WTC11 (cell line): Measurements from ENCODE around the gene PDAP1. TPM values are rescaled to one million over a fixed set of nuclear protein-coding genes. Genes with fewer than 3 reads are reported as not detected.

Source experiments
- ATAC-seq: fragments of 200-7000 bp; cut with Tn5 transposase; 2 replicates; pipeline ENCODE4 v1.10.0; 2021; ENCODE audit warnings: mild to moderate bottlenecking, moderate library complexity
- CTCF ChIA-PET: fragments of 300-600 bp; sonication (Branson Sonifier 250); formaldehyde crosslinking; loops from one replicate; lab custom pipeline; 2021; ENCODE audit warnings: antibody characterized with exemption; lab: Charles Lee
- POLR2A ChIA-PET: fragments of 350-600 bp; sonication (Branson Sonifier 250); formaldehyde crosslinking; loops from one replicate; lab custom pipeline; 2021; ENCODE audit warnings: antibody characterized with exemption; lab: Charles Lee
- DNase-seq: peaks from one replicate; pipeline ENCODE4 v3.0.0; 2021; ENCODE audit warnings: low spot score
- H3K27ac Mint-ChIP-seq: 2 replicates; pipeline ENCODE4 v1.8.0; 2021; ENCODE audit warnings: mixed read lengths
- H3K27me3 Mint-ChIP-seq: 2 replicates; pipeline ENCODE4 v1.8.0; 2021; ENCODE audit warnings: low read depth, mild to moderate bottlenecking, moderate library complexity, mixed read lengths
- H3K36me3 Mint-ChIP-seq: 2 replicates; pipeline ENCODE4 v1.8.0; 2021; ENCODE audit warnings: mixed read lengths
- H3K4me1 Mint-ChIP-seq: 2 replicates; pipeline ENCODE4 v1.8.0; 2022; ENCODE audit warnings: mixed read lengths
- H3K4me3 Mint-ChIP-seq: 2 replicates; pipeline ENCODE4 v1.8.0; 2021; ENCODE audit warnings: mild to moderate bottlenecking, moderate library complexity, mixed read lengths
- H3K9me3 Mint-ChIP-seq: 2 replicates; pipeline ENCODE4 v1.8.0; 2021; ENCODE audit warnings: mixed read lengths
- ATF1 ChIP-seq: sonication (generic); formaldehyde crosslinking; IDR thresholded peaks from 2 replicates; pipeline ENCODE4 v1.8.1; 2023; ENCODE audit warnings: mild to moderate bottlenecking, moderate library complexity, missing genetic modification reagents
- ELF4 ChIP-seq: sonication (generic); formaldehyde crosslinking; IDR thresholded peaks from 2 replicates; pipeline ENCODE4 v1.8.1; 2022; ENCODE audit warnings: low read depth, mild to moderate bottlenecking, moderate library complexity, missing genetic modification reagents
- FOXK1 ChIP-seq: sonication (generic); formaldehyde crosslinking; IDR thresholded peaks from 2 replicates; pipeline ENCODE4 v1.8.0; 2022; ENCODE audit warnings: mild to moderate bottlenecking, moderate library complexity, missing genetic modification reagents
- FOXP1 ChIP-seq: sonication (generic); formaldehyde crosslinking; IDR thresholded peaks from 2 replicates; pipeline ENCODE4 v1.8.0; 2022; ENCODE audit warnings: missing genetic modification reagents, mild to moderate bottlenecking, moderate library complexity, borderline replicate concordance
- GRHL2 ChIP-seq: fragments of 250-450 bp; sonication (Bioruptor Pico); IDR thresholded peaks from 2 replicates; pipeline ENCODE4 v1.8.0; 2022; ENCODE audit warnings: mild to moderate bottlenecking, moderate library complexity; ENCODE audit not compliant: insufficient replicate concordance, severe bottlenecking
- GTF2I ChIP-seq: fragments of 250-450 bp; sonication (Bioruptor Pico); conservative IDR thresholded peaks from 2 replicates; pipeline ENCODE4 v1.4.0; 2021; ENCODE audit warnings: mild to moderate bottlenecking
- HMGXB4 ChIP-seq: sonication (generic); formaldehyde crosslinking; IDR thresholded peaks from 2 replicates; pipeline ENCODE4 v1.8.1; 2023; ENCODE audit warnings: mild to moderate bottlenecking, moderate library complexity, missing genetic modification reagents
- JUN ChIP-seq: sonication (generic); formaldehyde crosslinking; IDR thresholded peaks from 2 replicates; pipeline ENCODE4 v1.8.0; 2023; ENCODE audit warnings: mild to moderate bottlenecking, missing genetic modification reagents
- KAT7 ChIP-seq: sonication (generic); formaldehyde crosslinking; IDR thresholded peaks from 2 replicates; pipeline ENCODE4 v1.8.1; 2023; ENCODE audit warnings: missing genetic modification reagents, mild to moderate bottlenecking, borderline replicate concordance
- OVOL2 ChIP-seq: fragments of 250-450 bp; sonication (Bioruptor Pico); IDR thresholded peaks from 2 replicates; pipeline ENCODE4 v1.9.0; 2021; ENCODE audit warnings: mild to moderate bottlenecking, borderline replicate concordance
- STAT6 ChIP-seq: sonication (generic); formaldehyde crosslinking; conservative IDR thresholded peaks from 2 replicates; pipeline ENCODE4 v1.8.1; 2023; ENCODE audit warnings: mild to moderate bottlenecking, low read depth, missing genetic modification reagents, moderate library complexity
- TEAD1 ChIP-seq: sonication (generic); formaldehyde crosslinking; IDR thresholded peaks from 2 replicates; pipeline ENCODE4 v1.8.0; 2022; ENCODE audit warnings: mild to moderate bottlenecking, missing genetic modification reagents
- TEAD4 ChIP-seq: sonication (generic); formaldehyde crosslinking; IDR thresholded peaks from 2 replicates; pipeline ENCODE4 v1.8.0; 2022; ENCODE audit warnings: mild to moderate bottlenecking, missing genetic modification reagents
- TP53 ChIP-seq: sonication (generic); formaldehyde crosslinking; IDR thresholded peaks from 2 replicates; pipeline ENCODE4 v1.8.1; 2023; ENCODE audit warnings: mild to moderate bottlenecking, missing genetic modification reagents
- ZNF219 ChIP-seq: sonication (generic); formaldehyde crosslinking; IDR thresholded peaks from 2 replicates; pipeline ENCODE4 v1.8.0; 2023; ENCODE audit warnings: missing genetic modification reagents, mild to moderate bottlenecking, borderline replicate concordance
- ZNF396 ChIP-seq: fragments of 250-450 bp; sonication (Bioruptor Pico); IDR thresholded peaks from 2 replicates; pipeline ENCODE4 v1.8.0; 2021; ENCODE audit warnings: mild to moderate bottlenecking, moderate library complexity, borderline replicate concordance
- ZNF671 ChIP-seq: fragments of 250-450 bp; sonication (Bioruptor Pico); IDR thresholded peaks from 2 replicates; pipeline ENCODE4 v1.8.0; 2021; ENCODE audit warnings: mild to moderate bottlenecking
- total RNA-seq: library from RNA; stranded (reverse); gene quantifications from 3 replicates; pipeline ENCODE4 v1.2.3, GENCODE V29; 2021
- TF ChIP-seq, protein P1 (sequence below): sonication (generic); formaldehyde crosslinking; IDR thresholded peaks from 2 replicates; pipeline ENCODE4 v1.8.0; 2022; ENCODE audit warnings: missing genetic modification reagents
- TF ChIP-seq, protein P2 (sequence below): fragments of 250-450 bp; sonication (Bioruptor Pico); IDR thresholded peaks from 2 replicates; pipeline ENCODE4 v1.8.0; 2021; ENCODE audit warnings: mild to moderate bottlenecking
- TF ChIP-seq, protein P3 (sequence below): sonication (generic); formaldehyde crosslinking; IDR thresholded peaks from 2 replicates; pipeline ENCODE4 v1.8.0; 2022; ENCODE audit warnings: mild to moderate bottlenecking, missing genetic modification reagents
- TF ChIP-seq, protein P4 (sequence below): sonication (generic); formaldehyde crosslinking; IDR thresholded peaks from 2 replicates; pipeline ENCODE4 v1.8.1; 2022; ENCODE audit warnings: low read depth, missing genetic modification reagents, borderline replicate concordance

The PDAP1 gene
- total RNA-seq, 1 experiment from 2014 or later: 177 TPM

GRCh38 chr7:99383203-99383602 is 25.2 kb downstream of the PDAP1 start (continued):
- TF ChIP-seq, protein P1, sequence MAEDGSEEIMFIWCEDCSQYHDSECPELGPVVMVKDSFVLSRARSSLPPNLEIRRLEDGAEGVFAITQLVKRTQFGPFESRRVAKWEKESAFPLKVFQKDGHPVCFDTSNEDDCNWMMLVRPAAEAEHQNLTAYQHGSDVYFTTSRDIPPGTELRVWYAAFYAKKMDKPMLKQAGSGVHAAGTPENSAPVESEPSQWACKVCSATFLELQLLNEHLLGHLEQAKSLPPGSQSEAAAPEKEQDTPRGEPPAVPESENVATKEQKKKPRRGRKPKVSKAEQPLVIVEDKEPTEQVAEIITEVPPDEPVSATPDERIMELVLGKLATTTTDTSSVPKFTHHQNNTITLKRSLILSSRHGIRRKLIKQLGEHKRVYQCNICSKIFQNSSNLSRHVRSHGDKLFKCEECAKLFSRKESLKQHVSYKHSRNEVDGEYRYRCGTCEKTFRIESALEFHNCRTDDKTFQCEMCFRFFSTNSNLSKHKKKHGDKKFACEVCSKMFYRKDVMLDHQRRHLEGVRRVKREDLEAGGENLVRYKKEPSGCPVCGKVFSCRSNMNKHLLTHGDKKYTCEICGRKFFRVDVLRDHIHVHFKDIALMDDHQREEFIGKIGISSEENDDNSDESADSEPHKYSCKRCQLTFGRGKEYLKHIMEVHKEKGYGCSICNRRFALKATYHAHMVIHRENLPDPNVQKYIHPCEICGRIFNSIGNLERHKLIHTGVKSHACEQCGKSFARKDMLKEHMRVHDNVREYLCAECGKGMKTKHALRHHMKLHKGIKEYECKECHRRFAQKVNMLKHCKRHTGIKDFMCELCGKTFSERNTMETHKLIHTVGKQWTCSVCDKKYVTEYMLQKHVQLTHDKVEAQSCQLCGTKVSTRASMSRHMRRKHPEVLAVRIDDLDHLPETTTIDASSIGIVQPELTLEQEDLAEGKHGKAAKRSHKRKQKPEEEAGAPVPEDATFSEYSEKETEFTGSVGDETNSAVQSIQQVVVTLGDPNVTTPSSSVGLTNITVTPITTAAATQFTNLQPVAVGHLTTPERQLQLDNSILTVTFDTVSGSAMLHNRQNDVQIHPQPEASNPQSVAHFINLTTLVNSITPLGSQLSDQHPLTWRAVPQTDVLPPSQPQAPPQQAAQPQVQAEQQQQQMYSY: no peak
- no peak for TF ChIP-seq HMGXB4 (CRISPR knock-in tag)
- no peak for TF ChIP-seq GRHL2 (CRISPR knock-in tag)
- TF ChIP-seq KAT7 (CRISPR knock-in tag): no peak
- no peak for TF ChIP-seq ELF4 (CRISPR knock-in tag)
- TF ChIP-seq, protein P2, sequence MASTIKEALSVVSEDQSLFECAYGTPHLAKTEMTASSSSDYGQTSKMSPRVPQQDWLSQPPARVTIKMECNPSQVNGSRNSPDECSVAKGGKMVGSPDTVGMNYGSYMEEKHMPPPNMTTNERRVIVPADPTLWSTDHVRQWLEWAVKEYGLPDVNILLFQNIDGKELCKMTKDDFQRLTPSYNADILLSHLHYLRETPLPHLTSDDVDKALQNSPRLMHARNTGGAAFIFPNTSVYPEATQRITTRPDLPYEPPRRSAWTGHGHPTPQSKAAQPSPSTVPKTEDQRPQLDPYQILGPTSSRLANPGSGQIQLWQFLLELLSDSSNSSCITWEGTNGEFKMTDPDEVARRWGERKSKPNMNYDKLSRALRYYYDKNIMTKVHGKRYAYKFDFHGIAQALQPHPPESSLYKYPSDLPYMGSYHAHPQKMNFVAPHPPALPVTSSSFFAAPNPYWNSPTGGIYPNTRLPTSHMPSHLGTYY (CRISPR knock-in tag): no peak
- TF ChIP-seq STAT6 (CRISPR knock-in tag): no peak
- TF ChIP-seq ATF1 (CRISPR knock-in tag): no peak
- TF ChIP-seq, protein P3, sequence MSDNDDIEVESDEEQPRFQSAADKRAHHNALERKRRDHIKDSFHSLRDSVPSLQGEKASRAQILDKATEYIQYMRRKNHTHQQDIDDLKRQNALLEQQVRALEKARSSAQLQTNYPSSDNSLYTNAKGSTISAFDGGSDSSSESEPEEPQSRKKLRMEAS (CRISPR knock-in tag): no peak

DNA sequence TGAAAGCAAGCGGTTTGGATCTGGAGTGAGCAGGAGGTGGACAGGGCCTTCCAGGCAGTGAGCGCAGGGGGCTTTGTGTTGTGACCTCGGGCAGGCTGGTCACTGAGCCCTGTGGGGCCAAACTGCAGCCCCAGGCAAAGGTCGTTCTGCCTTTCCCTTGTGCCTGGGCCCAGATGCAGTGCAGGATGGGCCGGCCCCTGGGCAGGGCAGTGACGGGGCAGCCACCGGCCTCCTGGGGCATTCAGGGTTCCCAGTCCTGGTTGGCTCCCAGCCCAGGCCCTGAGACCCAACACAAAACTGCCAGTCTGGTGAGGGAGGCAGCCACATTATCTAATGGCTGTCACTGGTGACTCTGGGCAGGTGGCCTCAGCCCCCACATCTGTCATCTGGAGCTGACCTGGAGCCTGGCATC is 26.7 kb downstream of the PDAP1 start:
- Mint-ChIP-seq H3K27me3 (no peaks in the 10 kb centered on the region), H3K36me3 (peaks cover 15% of the 10 kb centered on the region), H3K27ac (no peak overlapping the region), H3K4me3 (no peak overlapping the region), H3K9me3 (no peaks in the 10 kb centered on the region), H3K4me1 (peaks cover 11% of the 10 kb centered on the region)
- ATAC-seq (no peak), DNase-seq (no peak)
- POLR2A ChIA-PET: no interaction called here
- peak; percentile 45; the same call in 1 of the 2 replicates for TF ChIP-seq FOXP1 (CRISPR knock-in tag)
- no peak for TF ChIP-seq ZNF219 (CRISPR knock-in tag)
- CTCF ChIA-PET: interaction anchor here (0.9 kb wide), 1 partner anchor 508 kb away, joined by 4 read pairs; no protein-coding TSS in a partner anchor

DNA sequence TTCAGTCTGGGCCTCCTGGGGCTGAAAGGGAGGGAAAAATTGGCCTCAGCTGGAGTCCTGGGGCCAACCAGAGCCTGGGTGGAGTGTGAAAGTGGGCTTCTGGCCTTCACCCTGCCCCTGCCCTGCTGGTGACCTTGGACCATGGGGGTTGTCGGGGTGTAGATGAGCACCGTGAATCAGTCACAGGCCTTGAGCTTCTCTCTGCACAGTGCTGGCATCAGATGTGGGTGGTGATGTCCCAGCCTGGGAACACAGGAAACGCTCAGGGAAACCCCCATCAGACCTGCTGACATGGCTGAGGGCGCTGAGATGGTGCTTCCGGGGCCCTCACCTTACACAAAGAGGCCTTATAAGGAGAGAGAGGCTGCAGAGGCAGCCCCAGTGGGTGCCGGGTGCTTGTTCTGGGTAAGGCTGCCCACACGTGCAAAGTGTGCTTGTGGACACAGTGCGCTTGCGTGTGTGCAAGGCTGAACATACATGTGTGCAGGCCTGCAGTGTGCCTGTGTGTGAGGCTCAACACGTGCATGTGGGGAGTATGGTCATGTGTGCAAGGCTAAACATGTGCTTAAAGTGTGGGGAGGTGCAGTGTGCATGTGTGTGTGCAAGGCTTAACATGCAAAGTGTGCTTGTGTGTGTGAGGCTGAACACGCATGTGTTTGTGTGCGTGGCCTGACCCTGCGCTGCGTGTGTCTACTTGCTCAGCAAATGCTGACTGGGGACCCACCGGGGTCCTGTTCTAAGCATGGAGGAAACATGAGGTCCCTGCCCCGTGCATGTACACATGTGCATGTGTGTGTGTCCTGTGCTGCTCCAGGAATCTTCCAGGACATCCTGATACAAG is 27.4 kb downstream of the PDAP1 start:
- DNase-seq (no peak), ATAC-seq (no peak)
- no peaks in the 10 kb centered on the region for H3K9me3 Mint-ChIP-seq
- H3K27ac Mint-ChIP-seq: 0 out of 2 replicates have a peak overlapping the region, but pooled peaks have one; percentile 53
- peaks cover 14% of the 10 kb centered on the region for H3K36me3 Mint-ChIP-seq
- ChIA-PET POLR2A (no interaction called here), CTCF (no interaction called here)
- no peaks in the 10 kb centered on the region for H3K27me3 Mint-ChIP-seq
- no peak overlapping the region for H3K4me3 Mint-ChIP-seq
- peaks cover 11% of the 10 kb centered on the region for H3K4me1 Mint-ChIP-seq
- no peak for TF ChIP-seq GTF2I (CRISPR knock-in tag)
- no peak for TF ChIP-seq TEAD1 (CRISPR knock-in tag)
- no peak for TF ChIP-seq JUN (CRISPR knock-in tag)
- no peak for TF ChIP-seq ZNF396 (CRISPR knock-in tag)
- no peak for TF ChIP-seq TEAD4 (CRISPR knock-in tag)
- TF ChIP-seq OVOL2 (CRISPR knock-in tag): no peak
- no peak for TF ChIP-seq ZNF671 (CRISPR knock-in tag)
- no peak for TF ChIP-seq FOXK1
- TF ChIP-seq, protein P4, sequence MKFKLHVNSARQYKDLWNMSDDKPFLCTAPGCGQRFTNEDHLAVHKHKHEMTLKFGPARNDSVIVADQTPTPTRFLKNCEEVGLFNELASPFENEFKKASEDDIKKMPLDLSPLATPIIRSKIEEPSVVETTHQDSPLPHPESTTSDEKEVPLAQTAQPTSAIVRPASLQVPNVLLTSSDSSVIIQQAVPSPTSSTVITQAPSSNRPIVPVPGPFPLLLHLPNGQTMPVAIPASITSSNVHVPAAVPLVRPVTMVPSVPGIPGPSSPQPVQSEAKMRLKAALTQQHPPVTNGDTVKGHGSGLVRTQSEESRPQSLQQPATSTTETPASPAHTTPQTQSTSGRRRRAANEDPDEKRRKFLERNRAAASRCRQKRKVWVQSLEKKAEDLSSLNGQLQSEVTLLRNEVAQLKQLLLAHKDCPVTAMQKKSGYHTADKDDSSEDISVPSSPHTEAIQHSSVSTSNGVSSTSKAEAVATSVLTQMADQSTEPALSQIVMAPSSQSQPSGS (CRISPR knock-in tag): no peak
- no peak for TF ChIP-seq TP53 (CRISPR knock-in tag)
